OCI-LY1 (cell line): ENCODE measurements around the gene CLDN22.

Source experiments
- H2AFZ ChIP-seq: fragments of 200-600 bp; sonication (generic), shearing (Covaris generic); 2 replicates; pipeline ENCODE4 v1.6.0; 2014; ENCODE audit warnings: antibody characterized with exemption, mild to moderate bottlenecking, low read length
- H3F3A ChIP-seq: fragments of 200-600 bp; sonication (generic), shearing (Covaris generic); 2 replicates; pipeline ENCODE4 v1.6.0; 2014; ENCODE audit warnings: mild to moderate bottlenecking, antibody characterized with exemption, low read length, moderate library complexity; ENCODE audit not compliant: insufficient read depth
- H3K27ac ChIP-seq: fragments of 200-600 bp; sonication (generic); 2 replicates; pipeline ENCODE4 v1.5.1; 2014; ENCODE audit warnings: low read length, mixed run types, mild to moderate bottlenecking, low read depth; ENCODE audit not compliant: poor library complexity, severe bottlenecking
- H3K27me3 ChIP-seq: fragments of 200-600 bp; sonication (generic); 2 replicates; pipeline ENCODE4 v1.6.0; 2014; ENCODE audit warnings: antibody characterized with exemption, mild to moderate bottlenecking, low read length, moderate library complexity; ENCODE audit not compliant: insufficient read depth
- H3K36me3 ChIP-seq: fragments of 200-600 bp; sonication (generic); 2 replicates; pipeline ENCODE4 v1.6.1; 2014; ENCODE audit warnings: mild to moderate bottlenecking, antibody characterized with exemption, low read length, moderate library complexity, mixed read lengths; ENCODE audit not compliant: insufficient read depth
- H3K4me1 ChIP-seq: fragments of 200-600 bp; sonication (generic); 2 replicates; pipeline ENCODE4 v1.5.1; 2014; ENCODE audit warnings: mild to moderate bottlenecking, low read length, moderate library complexity; ENCODE audit not compliant: insufficient read depth, severe bottlenecking
- H3K4me2 ChIP-seq: fragments of 200-600 bp; sonication (generic), shearing (Covaris generic); 2 replicates; pipeline ENCODE4 v1.6.1; 2014; ENCODE audit warnings: low read length
- H3K4me3 ChIP-seq: fragments of 200-600 bp; sonication (generic); 2 replicates; pipeline ENCODE4 v1.5.1; 2014; ENCODE audit warnings: low read length, low read depth, mild to moderate bottlenecking, mixed read lengths; ENCODE audit not compliant: poor library complexity, severe bottlenecking
- H3K79me2 ChIP-seq: fragments of 200-600 bp; shearing (Covaris generic); 2 replicates; pipeline ENCODE4 v1.6.1; 2016; ENCODE audit warnings: mixed run types, low read length, mixed read lengths; ENCODE audit not compliant: insufficient read depth
- H3K9ac ChIP-seq: fragments of 200-600 bp; sonication (generic), shearing (Covaris generic); 2 replicates; pipeline ENCODE4 v1.6.1; 2014; ENCODE audit warnings: mild to moderate bottlenecking, low read length, mixed read lengths
- H3K9me2 ChIP-seq: fragments of 200-600 bp; sonication (generic), shearing (Covaris generic); 2 replicates; pipeline ENCODE4 v1.6.1; 2014; ENCODE audit warnings: low read depth, mild to moderate bottlenecking, low read length, mixed read lengths
- H3K9me3 ChIP-seq: fragments of 200-600 bp; shearing (Covaris generic); 2 replicates; pipeline ENCODE4 v1.6.1; 2014; ENCODE audit warnings: low read length, mixed read lengths
- H4K20me1 ChIP-seq: fragments of 200-600 bp; sonication (generic), shearing (Covaris generic); 2 replicates; pipeline ENCODE4 v1.6.0; 2016; ENCODE audit warnings: mild to moderate bottlenecking, low read length; ENCODE audit not compliant: insufficient read depth
- EZH2 ChIP-seq: fragments of 200-600 bp; sonication (generic), shearing (Covaris generic); IDR thresholded peaks from 2 replicates; pipeline ENCODE4 v1.8.0; 2017; ENCODE audit warnings: borderline replicate concordance, mixed run types, mild to moderate bottlenecking, antibody characterized with exemption, low read length, moderate library complexity, mixed read lengths
- TF ChIP-seq, protein P1 (sequence below): fragments of 200-600 bp; sonication (generic), shearing (Covaris generic); IDR thresholded peaks from 2 replicates; pipeline ENCODE4 v1.5.1; 2017; ENCODE audit warnings: mild to moderate bottlenecking, antibody characterized with exemption, low read length, moderate library complexity, mixed read lengths

Gene CLDN22

DNA sequence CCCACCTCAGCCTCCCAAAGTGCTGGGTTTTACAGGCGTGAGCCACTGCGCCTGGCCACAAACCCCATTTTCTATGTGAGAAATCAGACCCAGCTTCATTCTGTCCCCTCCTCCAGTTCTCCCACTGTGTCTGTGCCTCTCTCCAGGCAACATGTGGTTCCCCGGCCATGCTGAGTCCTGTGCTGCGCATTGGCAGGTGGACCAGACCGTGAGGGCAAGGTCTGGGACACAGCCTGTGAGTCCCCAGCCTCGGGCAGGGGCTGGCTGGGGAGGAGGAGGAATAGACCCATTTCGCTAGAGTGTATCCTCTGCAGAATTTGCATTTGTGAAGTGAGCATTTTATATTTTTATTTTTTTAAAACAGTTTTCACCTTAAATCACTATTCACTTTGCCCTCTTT, 23.7 kb upstream of the CLDN22 start:
- no peaks in the 10 kb centered on the region for H3K9me2 ChIP-seq
- no peaks in the 10 kb centered on the region for H3K27me3 ChIP-seq
- no peak overlapping the region for H3K9ac ChIP-seq
- H3K36me3 ChIP-seq, result no peaks in the 10 kb centered on the region
- no peak overlapping the region for H3K4me3 ChIP-seq
- no peaks in the 10 kb centered on the region for H4K20me1 ChIP-seq
- no peak overlapping the region for H3K4me2 ChIP-seq
- H3K9me3 ChIP-seq, result no peaks in the 10 kb centered on the region
- TF ChIP-seq, protein P1, sequence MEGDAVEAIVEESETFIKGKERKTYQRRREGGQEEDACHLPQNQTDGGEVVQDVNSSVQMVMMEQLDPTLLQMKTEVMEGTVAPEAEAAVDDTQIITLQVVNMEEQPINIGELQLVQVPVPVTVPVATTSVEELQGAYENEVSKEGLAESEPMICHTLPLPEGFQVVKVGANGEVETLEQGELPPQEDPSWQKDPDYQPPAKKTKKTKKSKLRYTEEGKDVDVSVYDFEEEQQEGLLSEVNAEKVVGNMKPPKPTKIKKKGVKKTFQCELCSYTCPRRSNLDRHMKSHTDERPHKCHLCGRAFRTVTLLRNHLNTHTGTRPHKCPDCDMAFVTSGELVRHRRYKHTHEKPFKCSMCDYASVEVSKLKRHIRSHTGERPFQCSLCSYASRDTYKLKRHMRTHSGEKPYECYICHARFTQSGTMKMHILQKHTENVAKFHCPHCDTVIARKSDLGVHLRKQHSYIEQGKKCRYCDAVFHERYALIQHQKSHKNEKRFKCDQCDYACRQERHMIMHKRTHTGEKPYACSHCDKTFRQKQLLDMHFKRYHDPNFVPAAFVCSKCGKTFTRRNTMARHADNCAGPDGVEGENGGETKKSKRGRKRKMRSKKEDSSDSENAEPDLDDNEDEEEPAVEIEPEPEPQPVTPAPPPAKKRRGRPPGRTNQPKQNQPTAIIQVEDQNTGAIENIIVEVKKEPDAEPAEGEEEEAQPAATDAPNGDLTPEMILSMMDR, result no peak
- TF ChIP-seq EZH2, result no peak
- no peak overlapping the region for H2AFZ ChIP-seq
- no peaks in the 10 kb centered on the region for H3F3A ChIP-seq
- H3K27ac ChIP-seq, result no peak overlapping the region
- no peaks in the 10 kb centered on the region for H3K4me1 ChIP-seq
- no peaks in the 10 kb centered on the region for H3K79me2 ChIP-seq

DNA sequence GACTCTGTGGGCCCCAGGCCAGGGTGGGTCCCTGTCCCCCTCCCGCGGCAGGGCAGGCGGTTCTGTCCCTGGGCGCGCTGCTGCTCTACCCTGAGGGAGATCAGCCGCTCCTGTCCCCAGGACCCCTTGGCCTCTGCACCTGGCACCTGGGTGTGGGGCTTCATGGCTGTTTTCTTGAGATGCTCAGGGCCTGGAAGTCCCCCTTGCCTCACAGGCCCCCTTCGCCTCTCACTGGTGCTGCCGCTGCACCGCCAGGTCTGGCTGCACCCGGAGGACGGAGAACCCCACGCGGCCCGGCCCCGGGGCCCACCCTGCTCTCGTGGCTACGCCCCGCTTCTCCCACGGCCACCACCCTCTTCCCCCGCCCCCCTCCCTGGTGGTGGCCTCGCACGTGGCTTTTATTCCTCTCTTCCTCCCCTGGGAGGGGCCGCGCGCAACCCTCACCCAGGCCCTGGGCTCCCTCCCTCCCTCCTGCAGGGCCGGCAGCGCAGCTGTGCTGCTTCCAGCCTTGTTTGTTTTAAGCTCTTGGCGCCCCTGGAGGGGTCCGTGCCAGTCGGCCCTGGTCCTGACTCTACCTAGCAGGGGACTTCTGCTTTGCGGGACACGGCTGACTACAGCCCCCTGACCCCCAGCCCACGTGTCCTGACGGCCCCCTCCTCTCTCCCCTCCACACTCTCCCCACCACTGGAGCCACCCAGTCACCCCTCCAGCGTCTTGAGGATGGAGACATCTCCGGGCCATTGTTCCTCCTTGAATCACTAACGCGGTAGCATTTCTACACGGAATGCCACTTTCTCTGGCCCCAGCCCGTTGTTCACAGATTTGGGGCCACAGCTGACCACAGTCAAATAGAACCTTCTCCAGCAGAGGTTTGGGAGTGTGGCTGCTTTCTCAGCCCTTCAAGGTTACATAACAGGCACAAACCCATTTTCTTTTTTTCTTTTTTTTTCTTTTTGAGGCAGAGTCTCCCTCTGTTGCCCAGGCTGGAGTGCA, 22.8 kb upstream of the CLDN22 start:
- Histone ChIP-seq H3K4me2 (no peak overlapping the region), H3K79me2 (no peaks in the 10 kb centered on the region), H4K20me1 (no peaks in the 10 kb centered on the region), H3K9me3 (no peaks in the 10 kb centered on the region), H3K9ac (no peak overlapping the region), H3K9me2 (no peaks in the 10 kb centered on the region), H3F3A (no peaks in the 10 kb centered on the region), H2AFZ (no peak overlapping the region), H3K27ac (no peak overlapping the region), H3K27me3 (no peaks in the 10 kb centered on the region), H3K4me3 (no peak overlapping the region), H3K36me3 (no peaks in the 10 kb centered on the region), H3K4me1 (no peaks in the 10 kb centered on the region)
- no peak for TF ChIP-seq EZH2
- TF ChIP-seq, protein P1, result no peak

DNA sequence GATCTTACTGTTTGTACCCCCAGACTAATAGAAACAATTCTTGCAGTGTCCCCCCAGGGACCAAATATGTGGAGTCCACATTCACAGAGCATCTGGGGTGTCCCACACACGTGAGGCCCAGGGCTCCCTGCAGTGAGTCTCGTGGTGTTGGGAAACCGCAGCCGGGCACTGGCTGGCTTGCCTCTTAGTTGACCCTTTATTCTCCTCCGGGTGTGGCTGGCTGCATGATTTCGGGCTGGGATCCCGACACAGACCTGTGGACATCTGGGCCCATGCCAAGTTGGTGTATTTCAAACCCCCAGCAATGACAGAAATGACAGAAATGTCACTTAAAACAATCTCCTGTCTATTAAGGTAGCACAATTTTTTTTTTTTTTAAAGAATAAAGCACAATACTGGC, 17.8 kb upstream of the CLDN22 start:
- no peaks in the 10 kb centered on the region for H3K79me2 ChIP-seq
- H3K4me2 ChIP-seq, result no peak overlapping the region
- H3K9me2 ChIP-seq, result no peaks in the 10 kb centered on the region
- H3K9me3 ChIP-seq, result no peaks in the 10 kb centered on the region
- H3K4me1 ChIP-seq, result no peaks in the 10 kb centered on the region
- H3K27me3 ChIP-seq, result 0 out of 2 replicates have a peak, but pooled peaks cover 3% of the 10 kb centered on the region
- no peak overlapping the region for H3K4me3 ChIP-seq
- no peak overlapping the region for H3K27ac ChIP-seq
- H3K9ac ChIP-seq, result no peak overlapping the region
- no peak overlapping the region for H2AFZ ChIP-seq
- no peaks in the 10 kb centered on the region for H3K36me3 ChIP-seq
- TF ChIP-seq EZH2, result no peak
- TF ChIP-seq, protein P1, result no peak
- H4K20me1 ChIP-seq, result no peaks in the 10 kb centered on the region
- H3F3A ChIP-seq, result no peaks in the 10 kb centered on the region
